OCI-LY1 (cell line): ENCODE results near the gene OR4X1.

Experiments used
- H2AFZ ChIP-seq: fragments of 200-600 bp; sonication (generic), shearing (Covaris generic); 2 replicates; pipeline ENCODE4 v1.6.0; 2014; ENCODE audit warnings: antibody characterized with exemption, mild to moderate bottlenecking, low read length
- H3F3A ChIP-seq: fragments of 200-600 bp; sonication (generic), shearing (Covaris generic); 2 replicates; pipeline ENCODE4 v1.6.0; 2014; ENCODE audit warnings: mild to moderate bottlenecking, antibody characterized with exemption, low read length, moderate library complexity; ENCODE audit not compliant: insufficient read depth
- H3K27ac ChIP-seq: fragments of 200-600 bp; sonication (generic); 2 replicates; pipeline ENCODE4 v1.5.1; 2014; ENCODE audit warnings: low read length, mixed run types, mild to moderate bottlenecking, low read depth; ENCODE audit not compliant: poor library complexity, severe bottlenecking
- H3K27me3 ChIP-seq: fragments of 200-600 bp; sonication (generic); 2 replicates; pipeline ENCODE4 v1.6.0; 2014; ENCODE audit warnings: antibody characterized with exemption, mild to moderate bottlenecking, low read length, moderate library complexity; ENCODE audit not compliant: insufficient read depth
- H3K36me3 ChIP-seq: fragments of 200-600 bp; sonication (generic); 2 replicates; pipeline ENCODE4 v1.6.1; 2014; ENCODE audit warnings: mild to moderate bottlenecking, antibody characterized with exemption, low read length, moderate library complexity, mixed read lengths; ENCODE audit not compliant: insufficient read depth
- H3K4me1 ChIP-seq: fragments of 200-600 bp; sonication (generic); 2 replicates; pipeline ENCODE4 v1.5.1; 2014; ENCODE audit warnings: mild to moderate bottlenecking, low read length, moderate library complexity; ENCODE audit not compliant: insufficient read depth, severe bottlenecking
- H3K4me2 ChIP-seq: fragments of 200-600 bp; sonication (generic), shearing (Covaris generic); 2 replicates; pipeline ENCODE4 v1.6.1; 2014; ENCODE audit warnings: low read length
- H3K4me3 ChIP-seq: fragments of 200-600 bp; sonication (generic); 2 replicates; pipeline ENCODE4 v1.5.1; 2014; ENCODE audit warnings: low read length, low read depth, mild to moderate bottlenecking, mixed read lengths; ENCODE audit not compliant: poor library complexity, severe bottlenecking
- H3K79me2 ChIP-seq: fragments of 200-600 bp; shearing (Covaris generic); 2 replicates; pipeline ENCODE4 v1.6.1; 2016; ENCODE audit warnings: mixed run types, low read length, mixed read lengths; ENCODE audit not compliant: insufficient read depth
- H3K9ac ChIP-seq: fragments of 200-600 bp; sonication (generic), shearing (Covaris generic); 2 replicates; pipeline ENCODE4 v1.6.1; 2014; ENCODE audit warnings: mild to moderate bottlenecking, low read length, mixed read lengths
- H3K9me2 ChIP-seq: fragments of 200-600 bp; sonication (generic), shearing (Covaris generic); 2 replicates; pipeline ENCODE4 v1.6.1; 2014; ENCODE audit warnings: low read depth, mild to moderate bottlenecking, low read length, mixed read lengths
- H3K9me3 ChIP-seq: fragments of 200-600 bp; shearing (Covaris generic); 2 replicates; pipeline ENCODE4 v1.6.1; 2014; ENCODE audit warnings: low read length, mixed read lengths
- H4K20me1 ChIP-seq: fragments of 200-600 bp; sonication (generic), shearing (Covaris generic); 2 replicates; pipeline ENCODE4 v1.6.0; 2016; ENCODE audit warnings: mild to moderate bottlenecking, low read length; ENCODE audit not compliant: insufficient read depth
- EZH2 ChIP-seq: fragments of 200-600 bp; sonication (generic), shearing (Covaris generic); IDR thresholded peaks from 2 replicates; pipeline ENCODE4 v1.8.0; 2017; ENCODE audit warnings: borderline replicate concordance, mixed run types, mild to moderate bottlenecking, antibody characterized with exemption, low read length, moderate library complexity, mixed read lengths
- TF ChIP-seq, protein P1 (sequence below): fragments of 200-600 bp; sonication (generic), shearing (Covaris generic); IDR thresholded peaks from 2 replicates; pipeline ENCODE4 v1.5.1; 2017; ENCODE audit warnings: mild to moderate bottlenecking, antibody characterized with exemption, low read length, moderate library complexity, mixed read lengths

OR4X1 gene

DNA sequence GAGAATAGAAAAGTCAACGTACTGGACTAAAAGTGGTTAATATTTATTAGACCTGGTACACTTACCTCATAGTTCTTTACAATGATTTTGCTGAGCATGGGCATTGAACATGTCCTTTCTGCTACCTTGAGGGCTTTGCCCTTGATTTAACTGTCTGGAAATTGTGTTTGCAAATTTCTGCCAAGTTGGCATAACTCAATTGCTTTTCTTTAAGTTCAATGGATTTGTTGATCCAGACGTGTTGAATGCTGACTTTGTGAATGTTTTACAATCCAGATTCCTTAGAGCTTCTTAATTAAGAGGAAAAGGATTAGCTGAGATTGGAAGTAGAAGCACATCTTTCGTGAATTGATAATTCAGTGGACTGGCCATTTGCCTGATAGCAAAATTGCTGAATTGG lies 25.9 kb upstream of the OR4X1 start:
- H3K4me2 ChIP-seq = no peak overlapping the region
- no peaks in the 10 kb centered on the region for H3K9me2 ChIP-seq
- no peaks in the 10 kb centered on the region for H3F3A ChIP-seq
- H3K79me2 ChIP-seq = no peaks in the 10 kb centered on the region
- no peaks in the 10 kb centered on the region for H3K27me3 ChIP-seq
- no peak overlapping the region for H3K9ac ChIP-seq
- no peaks in the 10 kb centered on the region for H3K36me3 ChIP-seq
- no peaks in the 10 kb centered on the region for H4K20me1 ChIP-seq
- H3K27ac ChIP-seq = no peak overlapping the region
- no peaks in the 10 kb centered on the region for H3K4me1 ChIP-seq
- no peaks in the 10 kb centered on the region for H3K9me3 ChIP-seq
- TF ChIP-seq, protein P1, sequence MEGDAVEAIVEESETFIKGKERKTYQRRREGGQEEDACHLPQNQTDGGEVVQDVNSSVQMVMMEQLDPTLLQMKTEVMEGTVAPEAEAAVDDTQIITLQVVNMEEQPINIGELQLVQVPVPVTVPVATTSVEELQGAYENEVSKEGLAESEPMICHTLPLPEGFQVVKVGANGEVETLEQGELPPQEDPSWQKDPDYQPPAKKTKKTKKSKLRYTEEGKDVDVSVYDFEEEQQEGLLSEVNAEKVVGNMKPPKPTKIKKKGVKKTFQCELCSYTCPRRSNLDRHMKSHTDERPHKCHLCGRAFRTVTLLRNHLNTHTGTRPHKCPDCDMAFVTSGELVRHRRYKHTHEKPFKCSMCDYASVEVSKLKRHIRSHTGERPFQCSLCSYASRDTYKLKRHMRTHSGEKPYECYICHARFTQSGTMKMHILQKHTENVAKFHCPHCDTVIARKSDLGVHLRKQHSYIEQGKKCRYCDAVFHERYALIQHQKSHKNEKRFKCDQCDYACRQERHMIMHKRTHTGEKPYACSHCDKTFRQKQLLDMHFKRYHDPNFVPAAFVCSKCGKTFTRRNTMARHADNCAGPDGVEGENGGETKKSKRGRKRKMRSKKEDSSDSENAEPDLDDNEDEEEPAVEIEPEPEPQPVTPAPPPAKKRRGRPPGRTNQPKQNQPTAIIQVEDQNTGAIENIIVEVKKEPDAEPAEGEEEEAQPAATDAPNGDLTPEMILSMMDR = no peak
- TF ChIP-seq EZH2 = no peak
- no peak overlapping the region for H2AFZ ChIP-seq
- H3K4me3 ChIP-seq = no peak overlapping the region

GRCh38 chr11:48242501-48242900 lies 21.2 kb upstream of the OR4X1 start:
- TF ChIP-seq, protein P1 = no peak
- no peak for TF ChIP-seq EZH2
- no peak overlapping the region for H3K27ac ChIP-seq
- no peaks in the 10 kb centered on the region for H3K9me3 ChIP-seq
- no peaks in the 10 kb centered on the region for H3K9me2 ChIP-seq
- no peaks in the 10 kb centered on the region for H4K20me1 ChIP-seq
- H3K4me1 ChIP-seq = no peaks in the 10 kb centered on the region
- no peaks in the 10 kb centered on the region for H3K36me3 ChIP-seq
- H3K9ac ChIP-seq = no peak overlapping the region
- H3K79me2 ChIP-seq = no peaks in the 10 kb centered on the region
- no peak overlapping the region for H2AFZ ChIP-seq
- H3K4me3 ChIP-seq = no peak overlapping the region
- no peaks in the 10 kb centered on the region for H3F3A ChIP-seq
- H3K27me3 ChIP-seq = no peaks in the 10 kb centered on the region
- no peak overlapping the region for H3K4me2 ChIP-seq

DNA sequence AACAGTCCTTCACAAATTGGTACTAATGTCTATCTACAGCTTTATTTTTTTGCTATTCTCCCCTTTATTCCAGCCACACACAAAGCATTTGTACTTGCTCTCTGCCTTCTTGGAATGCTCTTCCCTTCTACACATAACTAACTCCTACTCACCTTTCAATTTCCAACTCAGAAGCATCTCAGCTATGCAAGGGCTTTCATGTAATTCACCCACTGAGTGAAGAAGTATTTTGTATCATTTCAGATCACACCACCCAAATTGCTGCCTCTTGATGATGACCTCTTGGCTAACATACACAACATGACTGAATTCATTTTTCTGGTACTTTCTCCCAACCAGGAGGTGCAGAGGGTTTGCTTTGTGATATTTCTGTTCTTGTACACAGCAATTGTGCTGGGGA lies 18.9 kb upstream of the OR4X1 start, which contains the start of gene OR4X2:
Gene OR4X2 (plus strand): TSS at position 301 of the 400 bp plus-strand sequence. CDS start 0 bp downstream, at position 301.
- Histone ChIP-seq H3K4me3 (no peak within 1 kb of the TSS), H3F3A (no peaks in the 10 kb centered on the region), H3K79me2 (no peaks in the 10 kb centered on the region), H3K4me2 (no peak within 1 kb of the TSS), H3K9ac (no peak within 1 kb of the TSS), H3K27ac (no peak within 1 kb of the TSS), H3K9me3 (peaks cover 6% of the 10 kb centered on the region; the same call in 1 of the 2 replicates), H3K4me1 (no peaks in the 10 kb centered on the region), H3K36me3 (no peaks in the 10 kb centered on the region), H3K9me2 (no peaks in the 10 kb centered on the region), H4K20me1 (no peaks in the 10 kb centered on the region), H3K27me3 (no peaks in the 10 kb centered on the region), H2AFZ (no peak within 1 kb of the TSS)
- TF ChIP-seq EZH2 = no peak
- TF ChIP-seq, protein P1 = no peak
